GM21360 (cell line): ENCODE data around the gene SMPDL3B.

Source experiments
- ATAC-seq: cut with Tn5 transposase; IDR thresholded peaks from one replicate; pipeline ENCODE4 v1.9.1; 2021; ENCODE audit warnings: mild to moderate bottlenecking, moderate library complexity; ENCODE audit not compliant: unreplicated experiment

SMPDL3B gene, protein sequence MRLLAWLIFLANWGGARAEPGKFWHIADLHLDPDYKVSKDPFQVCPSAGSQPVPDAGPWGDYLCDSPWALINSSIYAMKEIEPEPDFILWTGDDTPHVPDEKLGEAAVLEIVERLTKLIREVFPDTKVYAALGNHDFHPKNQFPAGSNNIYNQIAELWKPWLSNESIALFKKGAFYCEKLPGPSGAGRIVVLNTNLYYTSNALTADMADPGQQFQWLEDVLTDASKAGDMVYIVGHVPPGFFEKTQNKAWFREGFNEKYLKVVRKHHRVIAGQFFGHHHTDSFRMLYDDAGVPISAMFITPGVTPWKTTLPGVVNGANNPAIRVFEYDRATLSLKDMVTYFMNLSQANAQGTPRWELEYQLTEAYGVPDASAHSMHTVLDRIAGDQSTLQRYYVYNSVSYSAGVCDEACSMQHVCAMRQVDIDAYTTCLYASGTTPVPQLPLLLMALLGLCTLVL

GRCh38 chr1:27934818-27935549 lies at the start of gene SMPDL3B:
TSS of gene SMPDL3B (plus strand) at chr1:27935000. CDS start at chr1:27935184, 184 bp downstream.
- no peak for ATAC-seq

- ATAC-seq, result no peak
Measured at GRCh38 chr1:27885114-27885528, 49.7 kb upstream of the SMPDL3B start.

GRCh38 chr1:27885621-27886352 lies 49.0 kb upstream of the SMPDL3B start:
- no peak for ATAC-seq

DNA sequence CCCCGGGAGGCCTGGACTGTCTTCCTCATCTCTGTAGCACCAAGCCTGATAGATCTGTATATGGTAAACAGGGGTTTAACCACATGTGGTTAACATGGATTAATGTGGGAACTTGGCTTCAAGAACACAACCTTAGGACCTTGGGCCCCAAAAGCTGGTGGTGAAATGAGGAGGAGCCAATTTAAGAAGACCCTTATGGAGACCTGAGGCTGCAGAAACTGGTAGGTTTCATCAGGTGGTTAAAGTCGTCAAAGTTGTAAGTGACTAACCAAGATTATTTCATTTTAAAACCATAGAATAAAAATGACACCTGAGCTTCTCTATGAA lies 48.5 kb upstream of the SMPDL3B start:
- ATAC-seq, result no peak

- ATAC-seq, result no peak
Measured at GRCh38 chr1:27886744-27887143, 48.1 kb upstream of the SMPDL3B start.

- no peak for ATAC-seq
Measured at GRCh38 chr1:27887215-27888021, 47.4 kb upstream of the SMPDL3B start.

DNA sequence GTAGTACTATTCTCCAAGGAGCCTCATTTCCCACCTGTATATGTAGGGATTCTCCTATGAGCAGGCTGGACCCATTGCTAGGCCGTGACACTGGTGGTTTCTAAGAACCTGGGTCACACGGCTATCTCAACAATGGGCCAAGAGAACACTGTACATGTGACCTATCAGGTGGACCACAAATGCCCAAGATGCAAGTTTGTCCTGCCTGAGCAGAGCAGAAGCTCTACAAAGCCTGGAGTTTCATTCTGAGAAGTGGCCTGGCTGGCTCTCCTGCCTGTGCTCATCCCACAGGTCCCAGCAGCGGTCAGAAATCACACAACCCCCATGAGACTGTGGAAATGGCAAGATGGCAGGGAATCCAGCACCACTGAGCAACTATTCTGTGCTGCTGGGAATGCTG lies 45.3 kb upstream of the SMPDL3B start:
- ATAC-seq, result no peak

DNA sequence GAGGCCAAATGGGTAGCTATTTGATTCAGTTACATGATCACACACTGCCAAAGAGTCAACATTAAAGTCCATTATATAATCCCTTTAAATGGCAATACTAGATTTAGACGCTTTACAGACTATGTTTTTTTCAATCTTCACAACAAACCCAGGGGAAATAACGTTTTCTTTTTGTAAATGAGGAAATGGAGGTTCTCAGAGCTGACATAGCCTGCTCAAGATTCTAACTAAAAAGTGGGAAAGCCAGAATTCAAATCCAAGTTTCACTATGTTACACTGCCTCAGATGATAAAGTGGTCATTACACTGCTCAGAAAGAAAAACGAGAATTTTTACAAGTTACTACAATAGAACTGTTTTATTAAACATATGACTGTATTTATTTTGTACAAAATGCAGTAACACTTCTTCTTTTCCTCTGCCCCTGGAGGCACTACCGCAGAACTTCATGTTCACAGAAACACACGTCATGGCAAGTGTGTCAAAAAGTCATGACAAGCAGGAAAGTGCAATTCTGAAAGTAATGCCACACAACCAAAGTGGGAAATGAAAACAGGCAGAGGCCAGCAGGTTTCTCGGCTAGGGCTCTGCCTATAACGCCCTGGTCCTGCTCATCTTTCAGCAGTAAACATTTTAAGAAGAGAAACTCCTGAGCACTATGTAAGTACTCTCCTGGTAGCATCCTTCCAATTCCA lies 43.5 kb upstream of the SMPDL3B start:
- ATAC-seq, result peak; percentile 39

DNA sequence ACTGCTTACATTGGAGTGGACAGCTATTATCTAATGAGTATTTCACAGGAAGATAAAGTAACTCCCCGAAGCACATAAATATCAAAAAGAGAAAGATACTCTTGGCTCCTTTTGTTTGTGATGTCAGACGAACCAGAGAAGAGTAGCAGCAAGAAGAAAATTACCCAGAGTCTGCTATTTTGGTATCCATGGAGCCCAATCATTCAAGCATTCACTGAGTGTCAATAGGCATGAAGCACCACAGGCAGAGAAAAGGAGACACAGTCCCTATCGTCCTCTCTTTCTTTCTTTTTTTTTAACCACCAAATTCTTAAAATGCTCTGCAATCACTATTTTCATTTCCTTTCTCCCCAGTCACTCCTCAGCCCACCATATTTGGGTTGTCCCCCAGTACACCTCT lies 40.3 kb upstream of the SMPDL3B start:
- no peak for ATAC-seq

DNA sequence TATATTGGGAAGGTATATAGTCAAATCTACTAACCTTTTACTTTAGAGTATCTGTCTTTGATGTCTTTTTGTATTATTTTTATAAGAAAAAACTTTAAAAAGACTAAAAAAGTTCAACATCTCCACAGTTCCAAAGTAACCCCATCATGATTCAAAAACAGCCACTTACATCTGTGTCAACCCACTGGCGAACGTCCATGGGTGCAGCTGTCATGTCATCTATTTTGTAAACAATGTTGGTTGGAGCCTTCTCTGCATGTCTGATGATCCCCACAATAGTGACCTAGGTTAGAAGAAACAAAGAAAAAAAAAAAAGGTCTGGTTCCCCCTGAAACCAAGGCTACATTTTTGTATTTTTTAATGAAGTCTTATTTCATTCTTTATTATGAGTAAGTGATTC lies 28.0 kb upstream of the SMPDL3B start:
- no peak for ATAC-seq

GRCh38 chr1:27912429-27912828 lies 22.4 kb upstream of the SMPDL3B start:
- no peak for ATAC-seq

- no peak for ATAC-seq
Measured at GRCh38 chr1:27915082-27915575, 19.7 kb upstream of the SMPDL3B start.

DNA sequence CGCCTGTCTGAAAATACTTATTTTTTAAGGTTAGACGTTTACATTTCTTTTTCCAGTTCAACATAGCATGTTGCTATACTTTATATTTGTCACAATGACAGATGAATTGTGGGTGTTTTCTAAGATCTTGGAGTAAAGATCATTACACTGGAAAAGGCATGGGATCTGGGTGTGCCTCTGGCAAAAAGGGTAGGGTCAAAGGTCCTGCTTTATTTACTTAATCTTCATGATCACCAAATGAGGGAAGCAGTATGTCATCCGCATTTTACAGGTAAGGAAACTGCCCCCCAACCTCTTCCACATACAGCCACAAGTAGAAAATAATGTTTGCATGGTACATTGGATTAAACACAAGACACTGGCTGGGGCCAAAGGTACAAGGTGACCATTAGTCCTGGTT lies 12.5 kb upstream of the SMPDL3B start:
- ATAC-seq, result no peak

DNA sequence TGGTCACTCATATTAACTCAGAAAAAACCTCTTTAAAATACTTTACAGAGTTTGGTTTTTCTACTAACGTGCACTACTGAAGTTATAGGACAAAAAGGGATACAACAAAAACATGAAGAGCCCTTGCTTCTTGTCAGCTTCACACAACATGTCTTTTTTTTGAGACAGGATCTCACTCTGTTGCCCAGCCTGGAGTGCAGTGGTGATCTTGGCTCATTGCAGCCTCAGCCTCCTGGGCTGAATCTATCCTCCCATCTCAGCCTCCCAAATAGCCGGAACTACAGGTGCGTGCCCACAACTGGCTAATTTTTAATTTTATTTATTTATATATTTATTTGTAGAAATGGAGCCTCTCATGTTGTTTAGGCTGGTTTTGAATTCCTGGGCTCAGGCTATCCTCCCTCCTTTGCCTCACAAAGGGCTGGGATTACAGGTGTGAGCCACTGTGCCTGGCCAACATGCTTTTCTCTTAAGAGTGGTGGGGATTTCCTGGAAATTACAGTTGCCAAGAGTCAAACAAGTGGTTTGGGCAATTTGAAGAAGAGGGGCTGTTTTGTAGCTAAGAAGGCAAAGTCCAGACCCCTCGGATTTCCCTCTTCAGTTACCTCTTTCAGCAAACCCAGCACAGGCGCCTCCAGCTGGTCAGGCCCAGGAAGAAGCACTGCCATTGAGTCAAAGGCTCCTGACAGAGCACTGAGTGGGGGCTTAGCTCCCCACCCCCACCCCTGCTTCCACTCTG lies 6.4 kb upstream of the SMPDL3B start:
- ATAC-seq, result no peak

DNA sequence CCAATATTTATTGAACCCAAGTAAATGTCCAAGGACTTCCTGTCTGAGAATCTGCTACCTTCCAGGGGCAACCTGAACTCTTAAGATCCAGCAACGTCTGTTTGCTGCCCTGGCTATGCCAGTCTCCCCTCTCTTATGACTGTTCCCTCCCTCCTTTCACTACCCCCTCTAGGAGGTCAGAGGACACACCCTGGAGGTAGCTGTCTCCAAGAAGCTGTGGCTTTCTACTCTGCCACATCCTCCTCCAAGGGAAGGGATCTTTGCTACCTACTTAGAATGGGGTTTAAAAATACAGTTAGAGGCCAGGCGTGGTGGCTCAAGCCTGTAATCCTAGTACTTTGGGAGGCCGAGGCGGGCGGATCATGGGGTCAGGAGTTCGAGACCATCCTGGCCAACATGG lies 3.6 kb upstream of the SMPDL3B start:
- no peak for ATAC-seq

DNA sequence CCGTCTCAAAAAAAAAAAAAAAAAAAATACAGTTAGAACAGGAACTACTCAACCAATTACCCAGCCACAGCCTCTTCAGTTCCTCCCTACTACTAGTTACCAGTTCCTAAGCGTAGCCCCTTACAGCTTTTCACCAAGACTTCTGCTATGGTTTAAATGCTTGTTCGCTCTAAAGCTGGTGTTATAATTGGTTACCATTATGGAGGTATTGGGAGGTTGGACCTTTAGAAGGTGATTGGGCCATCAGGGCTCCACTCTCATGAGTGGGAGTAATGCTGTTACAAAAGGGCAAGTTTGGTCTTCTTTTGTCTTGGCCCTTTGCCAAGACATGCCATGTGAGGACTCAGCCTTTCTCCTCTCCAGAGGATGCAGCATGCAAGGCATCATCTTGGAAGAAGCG lies 3.0 kb upstream of the SMPDL3B start:
- ATAC-seq, result no peak

DNA sequence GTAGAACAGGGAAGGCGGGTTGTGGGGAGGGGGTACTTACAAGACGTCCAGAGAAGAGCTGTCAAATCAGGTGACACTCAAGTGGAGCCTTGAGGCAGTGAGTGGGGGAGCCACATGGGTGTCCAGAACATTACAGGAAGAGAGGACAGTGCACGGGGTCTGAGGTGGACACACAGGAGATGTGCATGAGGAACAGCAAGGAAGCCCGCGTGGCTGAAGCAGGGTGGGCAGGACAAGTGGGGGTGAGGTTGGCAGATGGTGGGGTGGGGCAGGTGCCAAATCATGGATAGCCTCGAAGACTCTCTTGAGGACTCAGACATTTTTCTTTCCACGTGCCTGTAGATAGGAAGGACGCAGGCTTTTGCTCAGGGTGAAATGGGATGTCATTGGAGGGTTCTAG lies 921 bp downstream of the SMPDL3B start:
- ATAC-seq, result no peak

GRCh38 chr1:27936370-27936769 lies 1.6 kb downstream of the SMPDL3B start:
- ATAC-seq, result no peak

DNA sequence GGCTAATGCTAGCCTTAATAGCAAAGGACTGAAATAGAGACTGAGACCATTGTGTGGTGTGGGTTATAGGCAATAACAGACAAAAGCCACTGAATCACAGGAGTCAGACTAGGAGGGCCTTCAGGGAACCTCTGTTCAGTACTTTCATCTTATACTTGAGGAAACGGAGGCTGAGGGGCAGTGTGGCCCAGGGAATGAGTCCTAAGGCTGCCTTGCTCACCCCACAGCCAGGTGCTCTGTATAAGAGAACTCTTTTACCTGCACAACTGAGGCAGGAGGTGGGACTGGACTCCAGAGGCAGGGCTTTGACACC lies 2.7 kb downstream of the SMPDL3B start:
- no peak for ATAC-seq

- ATAC-seq, result no peak
Measured at GRCh38 chr1:27938488-27938887, 3.7 kb downstream of the SMPDL3B start.
